ENCODE measurements around the gene RFC3. TPM values are rescaled to one million over a fixed set of nuclear protein-coding genes. Genes with fewer than 3 reads are reported as not detected.

RFC3 gene
- total and polyA plus RNA-seq, 9 of the 15 experiments (the other 6 are each of a cell fraction or from before 2014, with no cell fraction given): 31.3 to 94.0 (median 54.0) TPM

GRCh38 chr13:33817901-33818706 is at the start of gene RFC3 (continued):
- TF ChIP-seq ZBTB5 (IDR thresholded peaks at IDR 0.05) (no peak), ZNF143 (CRISPR knock-in tag; IDR thresholded peaks at IDR 0.05) (no peak), ATF4 (CRISPR knock-in tag; IDR thresholded peaks at IDR 0.05) (no peak), POLR2AphosphoS5 (IDR thresholded peaks at IDR 0.05; ENCODE audit: control insufficient read depth, insufficient read depth, low read depth, low read length) (peak; percentile 64; the same call in 1 of the 2 replicates), ZNF318 (IDR thresholded peaks at IDR 0.05; ENCODE audit: borderline replicate concordance in 1 of 2, low read depth in 1 of 2) (no peak), PCBP1 (IDR thresholded peaks at IDR 0.05; ENCODE audit: low read depth, low read length, poor library complexity, severe bottlenecking) (no peak), ZNF408 (CRISPR knock-in tag; IDR thresholded peaks at IDR 0.05; ENCODE audit: low read depth) (no peak), PCBP2 (IDR thresholded peaks at IDR 0.05; ENCODE audit: low read depth, low read length, poor library complexity, severe bottlenecking) (no peak), TGIF2 (CRISPR knock-in tag; IDR thresholded peaks at IDR 0.05) (no peak), NFIX (CRISPR knock-in tag; IDR thresholded peaks at IDR 0.05; ENCODE audit: low read depth) (no peak), EGR1 (conservative IDR thresholded peaks at IDR 0.05) (peak; percentile 80), ZBTB26 (CRISPR knock-in tag; IDR thresholded peaks at IDR 0.05) (no peak), CCNT2 (IDR thresholded peaks at IDR 0.05; ENCODE audit: borderline replicate concordance, extremely low read depth, insufficient read length, low read depth, low read length) (no peak), CBX1 (IDR thresholded peaks at IDR 0.05; ENCODE audit: low read depth) (no peak)
